NT2/D1 (cell line): ENCODE data around the gene UIMC1.
"Not testable (repeated sequence)": the region's sequence is repeated elsewhere in the genome, so short reads cannot be mapped to it uniquely, and the experiment has no call there.

Experiments used
- SUZ12 ChIP-seq: IDR thresholded peaks from 2 replicates; pipeline ENCODE4 v1.6.1; 2011; ENCODE audit not compliant: insufficient read length, insufficient read depth; ENCODE audit errors: extremely low read depth
- YY1 ChIP-seq: IDR thresholded peaks from 2 replicates; pipeline ENCODE4 v1.6.1; 2011; ENCODE audit not compliant: insufficient read length, insufficient read depth
- ZNF274 ChIP-seq: IDR thresholded peaks from 2 replicates; pipeline ENCODE4 v1.6.1; 2011; ENCODE audit warnings: mild to moderate bottlenecking, low read depth, low read length

GRCh38 chr5:176870644-176871043 lies 135.9 kb downstream of the UIMC1 start:
- TF ChIP-seq SUZ12, YY1, ZNF274: not testable (repeated sequence)
